Large intestine (tissue), 3 donors: ENCODE results near the gene GCSAM. TPM values are rescaled to one million over a fixed set of nuclear protein-coding genes. Genes with fewer than 3 reads are reported as not detected.
"Not testable (repeated sequence)": the region's sequence is repeated elsewhere in the genome, so short reads cannot be mapped to it uniquely, and the experiment has no call there.

Experiments
- DNase-seq, 2 donors: peaks; one replicate each; pipeline versions ENCODE4 v3.0.0 to v3.0.0-alpha.2; 2013
- H3K27ac ChIP-seq: one replicate; pipeline ENCODE4 v1.5.1; 2013; ENCODE audit warnings: low read length
- H3K27me3 ChIP-seq: 2 replicates; pipeline ENCODE4 v1.6.1; 2013; ENCODE audit warnings: low read length; ENCODE audit not compliant: control insufficient read depth, insufficient read depth
- H3K36me3 ChIP-seq: 2 replicates; pipeline ENCODE4 v1.6.1; 2013; ENCODE audit warnings: low read length; ENCODE audit not compliant: control insufficient read depth, insufficient read depth
- H3K4me1 ChIP-seq: one replicate; pipeline ENCODE4 v1.6.1; 2013; ENCODE audit warnings: low read length; ENCODE audit not compliant: control insufficient read depth, insufficient read depth
- H3K4me3 ChIP-seq: one replicate; pipeline ENCODE4 v1.5.1; 2013; ENCODE audit warnings: low read length
- H3K9me3 ChIP-seq: one replicate; pipeline ENCODE4 v1.6.1; 2013; ENCODE audit warnings: mild to moderate bottlenecking, low read depth, low read length, moderate library complexity; ENCODE audit not compliant: control insufficient read depth
- WGBS: methylation state at CpG from one replicate; pipeline ENCODE4 v1.1.5; 2013; ENCODE audit warnings: low lambda C conversion rate; ENCODE audit not compliant: insufficient coverage; 5-methylcytosine and 5-hydroxymethylcytosine counted together
- polyA plus RNA-seq: library from polyadenylated mRNA; unstranded; fragments of 120-200 nt; gene quantifications from one replicate; pipeline ENCODE4 v1.2.1, GENCODE V29; 2013

Gene GCSAM
- polyA plus RNA-seq, 1 donor: 3.7 TPM

DNA sequence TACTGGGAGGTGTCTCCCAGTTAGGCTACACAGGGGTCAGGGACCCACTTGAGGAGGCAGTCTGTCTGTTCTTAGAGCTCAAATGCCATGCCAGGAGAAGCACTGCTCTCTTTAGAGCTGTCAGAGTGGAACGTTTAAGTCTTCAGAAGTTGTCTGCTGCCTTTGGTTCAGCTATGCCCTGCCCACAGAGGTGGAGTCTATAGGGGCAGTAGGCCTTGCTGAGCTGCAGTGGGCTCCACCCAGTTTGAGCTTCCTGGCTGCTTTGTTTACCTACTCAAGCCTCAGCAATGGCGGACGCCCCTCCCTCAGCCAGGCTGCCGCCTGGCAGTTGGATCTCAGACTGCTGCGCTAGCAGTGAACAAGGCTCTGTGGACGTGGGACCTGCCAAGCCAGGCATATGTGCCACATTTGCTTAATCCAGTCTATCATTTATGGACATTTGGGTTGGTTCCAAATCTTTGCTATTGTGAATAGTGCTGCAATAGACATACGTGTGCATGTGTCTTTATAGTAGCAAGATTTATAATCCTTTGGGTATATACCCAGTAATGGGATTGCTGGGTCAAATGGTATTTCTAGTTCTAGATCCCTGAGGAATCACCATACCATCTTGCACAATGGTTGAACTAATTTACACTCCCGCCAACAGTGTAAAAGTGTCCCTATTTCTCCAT is 60.5 kb downstream of the GCSAM start:
- peaks cover 15% of the 10 kb centered on the region for H3K4me1 ChIP-seq
- H3K4me3 ChIP-seq, H3K27me3 ChIP-seq, DNase-seq, H3K9me3 ChIP-seq, H3K27ac ChIP-seq, H3K36me3 ChIP-seq: not testable (repeated sequence)
- WGBS: no CpG with 5 or more reads among the region's 8 CpGs

Other genes with a start within 250 kb of the GCSAM start
- gene ABHD10, start 154.2 kb downstream of the GCSAM start, polyA plus RNA-seq: 30.4 TPM
- 20.2 TPM for gene TAGLN3, start 134.3 kb downstream of the GCSAM start, polyA plus RNA-seq
- 0.48 TPM for gene TMPRSS7, start 98.5 kb downstream of the GCSAM start, polyA plus RNA-seq
- 14.1 TPM for gene C3orf52, start 46.9 kb downstream of the GCSAM start, polyA plus RNA-seq
- 0.33 TPM for gene SLC9C1, start 161.0 kb upstream of the GCSAM start, polyA plus RNA-seq
- gene CD200, start 199.9 kb upstream of the GCSAM start, polyA plus RNA-seq: 21.8 TPM